ENCODE measurements around the gene MS4A10.
A peak's percentile ranks its signal among the peaks of the same experiment; 100 is the strongest.

MS4A10 gene

GRCh38 chr11:60821827-60822599 lies 36.9 kb downstream of the MS4A10 start:
- no peak for TF ChIP-seq CTCF (IDR thresholded peaks at IDR 0.05)

GRCh38 chr11:60825118-60825517 lies 40.0 kb downstream of the MS4A10 start:
- no peak for TF ChIP-seq CTCF (IDR thresholded peaks at IDR 0.05)

- no peak for TF ChIP-seq CTCF (IDR thresholded peaks at IDR 0.05)
Observed at GRCh38 chr11:60825790-60826189, 40.7 kb downstream of the MS4A10 start.

- TF ChIP-seq CTCF (IDR thresholded peaks at IDR 0.05): no peak
Observed at GRCh38 chr11:60830478-60831142, 45.5 kb downstream of the MS4A10 start.

GRCh38 chr11:60831143-60831500 lies 46.0 kb downstream of the MS4A10 start:
- peak; percentile 93 for TF ChIP-seq CTCF (IDR thresholded peaks at IDR 0.05)

GRCh38 chr11:60831501-60832079 lies 46.5 kb downstream of the MS4A10 start:
- no peak for TF ChIP-seq CTCF (IDR thresholded peaks at IDR 0.05)

GRCh38 chr11:60834742-60835533 lies 49.8 kb downstream of the MS4A10 start:
- no peak for TF ChIP-seq CTCF (IDR thresholded peaks at IDR 0.05)
